ENCODE results near the gene RNASE12.
"Not testable (repeated sequence)": the region's sequence is repeated elsewhere in the genome, so short reads cannot be mapped to it uniquely, and the experiment has no call there.

Gene RNASE12

GRCh38 chr14:20613094-20614037, 22.2 kb upstream of the RNASE12 start:
- DNase-seq, result peak; percentile 79

- peak; percentile 26 for DNase-seq
Measured at GRCh38 chr14:20612403-20612802, 21.2 kb upstream of the RNASE12 start.

- DNase-seq, result no peak
Measured at GRCh38 chr14:20611277-20611676, 20.1 kb upstream of the RNASE12 start.

- DNase-seq, result peak; percentile 7
Measured at GRCh38 chr14:20610002-20610765, 19.0 kb upstream of the RNASE12 start.

- DNase-seq, result peak; percentile 23
Measured at GRCh38 chr14:20609215-20610001, 18.2 kb upstream of the RNASE12 start.

GRCh38 chr14:20608383-20609110, 17.4 kb upstream of the RNASE12 start:
- no peak for DNase-seq

- DNase-seq, result no peak
Measured at GRCh38 chr14:20607617-20608016, 16.4 kb upstream of the RNASE12 start.

- DNase-seq, result no peak
Measured at GRCh38 chr14:20606902-20607242, 15.7 kb upstream of the RNASE12 start.

- DNase-seq, result no peak
Measured at GRCh38 chr14:20606190-20606901, 15.2 kb upstream of the RNASE12 start.

GRCh38 chr14:20603813-20604690, 12.9 kb upstream of the RNASE12 start:
- DNase-seq, result no peak

GRCh38 chr14:20602583-20602982, 11.4 kb upstream of the RNASE12 start:
- no peak for DNase-seq

- no peak for DNase-seq
Measured at GRCh38 chr14:20601522-20601921, 10.3 kb upstream of the RNASE12 start.

GRCh38 chr14:20597108-20597507, 5.9 kb upstream of the RNASE12 start:
- no peak for DNase-seq

- not testable (repeated sequence) for DNase-seq
Measured at GRCh38 chr14:20595726-20596125, 4.5 kb upstream of the RNASE12 start.

GRCh38 chr14:20592574-20592973, 1.4 kb upstream of the RNASE12 start:
- no peak for DNase-seq

GRCh38 chr14:20587489-20588154, 3.6 kb downstream of the RNASE12 start, which contains the start of gene RNASE11:
Gene RNASE11, minus strand, starts transcription at chr14:20588001.
- no peak for DNase-seq

GRCh38 chr14:20583908-20584307, 7.3 kb downstream of the RNASE12 start:
- DNase-seq, result no peak

GRCh38 chr14:20583142-20583541, 8.0 kb downstream of the RNASE12 start:
- no peak for DNase-seq

- no peak for DNase-seq
Measured at GRCh38 chr14:20580242-20580641, 10.9 kb downstream of the RNASE12 start.
